CD4-positive, alpha-beta T cell treated with Interferon gamma for 1 hour (primary cell): ENCODE data around the gene SIT1.

Experiments used
- DNase-seq: peaks from one replicate; pipeline ENCODE4 v3.0.0-alpha.2; 2020

Gene SIT1

GRCh38 chr9:35650341-35651158 lies at the start of gene SIT1:
Gene SIT1, minus strand, starts transcription at chr9:35650931. Its CDS starts 78 bp downstream, at chr9:35650853.
- peak; percentile 25 for DNase-seq

- no peak for DNase-seq
These were observed 49.3 kb upstream of the SIT1 start for GRCh38 chr9:35700031-35700430.

- DNase-seq: no peak
These were observed 47.5 kb upstream of the SIT1 start for GRCh38 chr9:35698231-35698630.

GRCh38 chr9:35697486-35697885 lies 46.8 kb upstream of the SIT1 start:
- DNase-seq: no peak

GRCh38 chr9:35696520-35697215 lies 45.9 kb upstream of the SIT1 start:
- DNase-seq: peak; percentile 60

GRCh38 chr9:35695943-35696401 lies 45.2 kb upstream of the SIT1 start:
- DNase-seq: no peak

- no peak for DNase-seq
These were observed 41.1 kb upstream of the SIT1 start for GRCh38 chr9:35691757-35692301.

GRCh38 chr9:35691334-35691650 lies 40.6 kb upstream of the SIT1 start:
- peak; percentile 2 for DNase-seq

GRCh38 chr9:35690614-35691333 lies 40.0 kb upstream of the SIT1 start:
- no peak for DNase-seq

GRCh38 chr9:35690294-35690613 lies 39.5 kb upstream of the SIT1 start:
- DNase-seq: no peak

- DNase-seq: no peak
These were observed 39.0 kb upstream of the SIT1 start, which contains the start of gene TPM2 for GRCh38 chr9:35689542-35690293. Gene TPM2, minus strand, starts transcription at chr9:35689925. Its CDS starts 108 bp downstream, at chr9:35689817.

- no peak for DNase-seq
These were observed 38.1 kb upstream of the SIT1 start for GRCh38 chr9:35688558-35689541.

- no peak for DNase-seq
These were observed 37.3 kb upstream of the SIT1 start for GRCh38 chr9:35687972-35688557.

- DNase-seq: no peak
These were observed 36.6 kb upstream of the SIT1 start for GRCh38 chr9:35687306-35687705.

GRCh38 chr9:35686222-35687203 lies 35.8 kb upstream of the SIT1 start:
- DNase-seq: no peak

- no peak for DNase-seq
These were observed 34.8 kb upstream of the SIT1 start for GRCh38 chr9:35685506-35685905.

- DNase-seq: no peak
These were observed 34.2 kb upstream of the SIT1 start for GRCh38 chr9:35684921-35685320.

GRCh38 chr9:35683323-35683722 lies 32.6 kb upstream of the SIT1 start:
- no peak for DNase-seq

- no peak for DNase-seq
These were observed 32.0 kb upstream of the SIT1 start for GRCh38 chr9:35682520-35683315.
